Omental fat pad (tissue), 4 donors: ENCODE results near the gene DLK2. TPM values are rescaled to one million over a fixed set of nuclear protein-coding genes. Genes with fewer than 3 reads are reported as not detected.

Experiments used
- small RNA-seq: library from RNA; depleted of rRNA; stranded (forward); fragments of <200 nt; gene quantifications from one replicate; pipeline ENCODE3, GENCODE V24; 2016
- total RNA-seq, 4 donors: library from RNA; depleted of rRNA; stranded (reverse); fragments of >200 nt; gene quantifications; one replicate each; pipeline ENCODE4 v1.1.0, GENCODE V29; 2016

Gene DLK2
- total RNA-seq, 4 donors from 2014 or later: 1.1 to 1.5 (median 1.2) TPM; not detected in 1

Small RNA genes within 50 kb of the gene (small RNA-seq; reads per million reads assigned to genes)
- not detected for gene MIR6780B
- not detected for gene RNU6-1113P

Other genes starting within 250 kb of the DLK2 start
- gene DNPH1, start 226.1 kb downstream of the DLK2 start, total RNA-seq: 10 to 100 TPM; 57.0 to 88.1 (median 74.7) TPM
- not detected for gene TTBK1, start 212.1 kb downstream of the DLK2 start, total RNA-seq
- gene SLC22A7, start 157.3 kb downstream of the DLK2 start, total RNA-seq: not detected
- gene CRIP3, start 146.7 kb downstream of the DLK2 start, total RNA-seq: 1 to 10 TPM in 1 of 4 donors, under 1 TPM in 2, not detected in 1; 0.84 to 7.9 (median 0.94) TPM
- 10 to 100 TPM in 3 of 4 donors, 1 to 10 TPM in 1; 9.2 to 15.8 (median 12.7) TPM for gene ZNF318, start 85.9 kb downstream of the DLK2 start, total RNA-seq
- gene ABCC10, start 28.0 kb downstream of the DLK2 start, total RNA-seq: 10 to 100 TPM; 11.5 to 21.9 (median 14.2) TPM
- gene TJAP1, start 22.0 kb upstream of the DLK2 start, total RNA-seq: 10 to 100 TPM; 12.6 to 23.5 (median 15.7) TPM
- gene LRRC73, start 54.8 kb upstream of the DLK2 start, total RNA-seq: under 1 TPM in 3 of 4 donors, not detected in 1; 0.19 to 0.48 (median 0.47) TPM
- gene YIPF3, start 61.4 kb upstream of the DLK2 start, total RNA-seq: 100 to 1,000 TPM in 1 of 4 donors, 10 to 100 TPM in 3; 67.9 to 109 (median 91.3) TPM
- 100 to 1,000 TPM in 1 of 4 donors, 10 to 100 TPM in 3; 22.5 to 104 (median 31.5) TPM for gene POLR1C, start 61.5 kb upstream of the DLK2 start, total RNA-seq
- 100 to 1,000 TPM in 1 of 4 donors, 10 to 100 TPM in 3; 16.1 to 138 (median 21.9) TPM for gene XPO5, start 120.5 kb upstream of the DLK2 start, total RNA-seq
- gene POLH, start 120.6 kb upstream of the DLK2 start, total RNA-seq: 10 to 100 TPM in 1 of 4 donors, 1 to 10 TPM in 3; 8.3 to 11.0 (median 9.2) TPM
- gene GTPBP2, start 173.7 kb upstream of the DLK2 start, total RNA-seq: 10 to 100 TPM; 37.5 to 65.7 (median 44.0) TPM
- gene MAD2L1BP, start 180.3 kb upstream of the DLK2 start, total RNA-seq: 10 to 100 TPM; 26.3 to 49.0 (median 33.1) TPM
- gene RSPH9, start 189.5 kb upstream of the DLK2 start, total RNA-seq: under 1 TPM in 2 of 4 donors, not detected in 2; 0.09 to 0.44 TPM
- 10 to 100 TPM; 30.3 to 54.7 (median 42.5) TPM for gene MRPS18A, start 232.2 kb upstream of the DLK2 start, total RNA-seq